PC-9 (cell line): ENCODE data around the gene BMF. TPM values are rescaled to one million over a fixed set of nuclear protein-coding genes. Genes with fewer than 3 reads are reported as not detected.
A peak's percentile ranks its signal among the peaks of the same experiment; 100 is the strongest.

Source experiments
- BruUV-seq: library from RNA; stranded (reverse); fragments of 400-500 nt; replicated peaks from 2 replicates; lab custom pipeline; 2021; lab: Mats Ljungman, UMichigan
- CTCF ChIA-PET: fragments of 300-600 bp; sonication (Branson Sonifier 250); formaldehyde crosslinking; loops from one replicate; lab custom pipeline; 2022; ENCODE audit warnings: antibody characterized with exemption; lab: Charles Lee
- POLR2A ChIA-PET: fragments of 300-600 bp; sonication (Branson Sonifier 250); formaldehyde crosslinking; loops from one replicate; lab custom pipeline; 2022; ENCODE audit warnings: antibody characterized with exemption; ENCODE audit not compliant: unreplicated experiment; lab: Charles Lee
- DNase-seq, 2 experiments: peaks; one replicate each; pipeline versions ENCODE4 v3.0.0 to v3.0.0-alpha.2; 2015 to 2022; ENCODE audit warnings: mixed read lengths in 1 of 2
- H2AFZ ChIP-seq: fragments of 200-600 bp; sonication (generic); 2 replicates; pipeline ENCODE4 v1.8.1; 2017; ENCODE audit warnings: antibody characterized with exemption
- H3F3A ChIP-seq: fragments of 200-600 bp; sonication (generic); 2 replicates; pipeline ENCODE4 v1.8.1; 2017; ENCODE audit warnings: antibody characterized with exemption, mild to moderate bottlenecking, low read depth; ENCODE audit not compliant: insufficient read depth
- H3K27ac ChIP-seq: fragments of 200-600 bp; sonication (generic); 2 replicates; pipeline ENCODE4 v1.6.1; 2016; ENCODE audit warnings: mixed run types
- H3K27me3 ChIP-seq: fragments of 200-600 bp; sonication (generic); 2 replicates; pipeline ENCODE4 v1.6.1; 2016; ENCODE audit warnings: low read depth, mixed run types; ENCODE audit not compliant: insufficient read depth
- H3K36me3 ChIP-seq: fragments of 200-600 bp; sonication (generic); 2 replicates; pipeline ENCODE4 v1.6.1; 2016; ENCODE audit warnings: low read depth, mixed run types
- H3K4me1 ChIP-seq: fragments of 200-600 bp; sonication (generic); replicated peaks from 2 replicates; pipeline ENCODE4 v1.6.1; 2016; ENCODE audit warnings: mixed run types; ENCODE audit not compliant: insufficient read depth
- H3K4me2 ChIP-seq: fragments of 200-600 bp; sonication (generic); 2 replicates; pipeline ENCODE4 v1.6.1; 2017; ENCODE audit warnings: mixed run types
- H3K4me3 ChIP-seq: fragments of 200-600 bp; sonication (generic); 2 replicates; pipeline ENCODE4 v1.6.1; 2016; ENCODE audit warnings: mixed run types
- H3K79me2 ChIP-seq: fragments of 200-600 bp; sonication (generic); 2 replicates; pipeline ENCODE4 v1.6.1; 2017; ENCODE audit warnings: low read depth, mixed run types
- H3K9me2 ChIP-seq: fragments of 200-600 bp; sonication (generic); 2 replicates; pipeline ENCODE4 v1.8.1; 2017; ENCODE audit warnings: mild to moderate bottlenecking; ENCODE audit not compliant: insufficient read depth
- H3K9me3 ChIP-seq: fragments of 200-600 bp; sonication (generic); 2 replicates; pipeline ENCODE4 v1.8.1; 2016; ENCODE audit warnings: low read depth; ENCODE audit not compliant: insufficient read depth
- H4K20me1 ChIP-seq: fragments of 200-600 bp; sonication (generic); 2 replicates; pipeline ENCODE4 v1.8.1; 2017; ENCODE audit not compliant: insufficient read depth
- CTCF ChIP-seq: fragments of 200-600 bp; sonication (generic); conservative IDR thresholded peaks from 2 replicates; pipeline ENCODE4 v1.6.1; 2017; ENCODE audit warnings: mixed run types, antibody characterized with exemption, mild to moderate bottlenecking, moderate library complexity
- EZH2 ChIP-seq: fragments of 200-600 bp; sonication (generic); IDR thresholded peaks from 2 replicates; pipeline ENCODE4 v1.8.0; 2017; ENCODE audit warnings: antibody characterized with exemption, low read depth
- intact Hi-C: fragments of 100-400 bp; cut with micrococcal nuclease; formaldehyde crosslinking; loops from one replicate; pipeline ENCODE4 v1.10.0; 2022; ENCODE audit not compliant: unreplicated experiment
- total RNA-seq: library from RNA; stranded (reverse); gene quantifications from 2 replicates; pipeline ENCODE4 v1.2.3, GENCODE V29; 2021

Gene BMF
- total RNA-seq, 1 experiment from 2014 or later, result 11.0 TPM

- TF ChIP-seq EZH2, result no peak
- TF ChIP-seq CTCF, result peak; percentile 84
Measured at GRCh38 chr15:40044717-40045571, 63.7 kb downstream of the BMF start.

GRCh38 chr15:40043927-40044716 is 64.6 kb downstream of the BMF start:
- no peaks in the 10 kb centered on the region for H3K27me3 ChIP-seq
- H3K9me3 ChIP-seq, result no peaks in the 10 kb centered on the region
- H3K4me3 ChIP-seq, result no peak overlapping the region
- H3K79me2 ChIP-seq, result 0 out of 2 replicates have a peak, but pooled peaks cover 7% of the 10 kb centered on the region
- TF ChIP-seq EZH2, result no peak
- no peak for TF ChIP-seq CTCF
- no TSS peak for BruUV-seq
- H3K9me2 ChIP-seq, result no peaks in the 10 kb centered on the region
- H3K4me2 ChIP-seq, result peak overlapping the region; percentile 81
- no peak for DNase-seq
- H3F3A ChIP-seq, result peaks cover 24% of the 10 kb centered on the region
- H3K36me3 ChIP-seq, result no peaks in the 10 kb centered on the region
- no peaks in the 10 kb centered on the region for H4K20me1 ChIP-seq
- no peak overlapping the region for H2AFZ ChIP-seq
- ChIA-PET CTCF (interaction anchor here (0.6 to 0.7 kb wide), 2 partner anchors 124 to 162 kb away, joined by 3 read pairs; no protein-coding TSS in a partner anchor), POLR2A (interaction anchor here (0.5 kb wide), 1 partner anchor 52 kb away, joined by 12 read pairs; no protein-coding TSS in a partner anchor)
- intact Hi-C loops, result no loop called here
- peaks cover 50% of the 10 kb centered on the region for H3K4me1 ChIP-seq
- H3K27ac ChIP-seq, result no peak overlapping the region

More at GRCh38 chr15:40044717-40045571, 63.7 kb downstream of the BMF start:
- no peaks in the 10 kb centered on the region for H4K20me1 ChIP-seq
- no TSS peak for BruUV-seq
- H3K4me1 ChIP-seq, result peaks cover 50% of the 10 kb centered on the region
- H3K4me3 ChIP-seq, result peak overlapping the region; percentile 51
- H3K9me3 ChIP-seq, result no peaks in the 10 kb centered on the region
- H3F3A ChIP-seq, result peaks cover 24% of the 10 kb centered on the region
- ChIA-PET CTCF (interaction anchor here (0.6 to 4.4 kb wide), 8 partner anchors 60 to 1806 kb away, joined by 3 to 67 read pairs (median 4); no protein-coding TSS in a partner anchor), POLR2A (interaction anchor here (0.6 to 0.7 kb wide), 3 partner anchors 141 to 461 kb away, joined by 3 to 4 read pairs (median 3); no protein-coding TSS in a partner anchor)
- intact Hi-C loops, result loop anchor here (1.0 kb wide), 3 partner anchors 58 to 229 kb away; no protein-coding TSS in a partner anchor
- H2AFZ ChIP-seq, result peak overlapping the region; percentile 62; the same call in 1 of the 2 replicates
- peak overlapping the region; percentile 81 for H3K4me2 ChIP-seq
- no peaks in the 10 kb centered on the region for H3K27me3 ChIP-seq
- no peaks in the 10 kb centered on the region for H3K9me2 ChIP-seq
- peak; percentile 59 to 83 for DNase-seq
- H3K27ac ChIP-seq, result no peak overlapping the region
- H3K36me3 ChIP-seq, result no peaks in the 10 kb centered on the region
- 0 out of 2 replicates have a peak, but pooled peaks cover 2% of the 10 kb centered on the region for H3K79me2 ChIP-seq

GRCh38 chr15:40042791-40043320 is 65.8 kb downstream of the BMF start:
- POLR2A ChIA-PET, result no interaction called here
- no peaks in the 10 kb centered on the region for H3K9me2 ChIP-seq
- no peak for DNase-seq
- intact Hi-C loops, result no loop called here
- peaks cover 18% of the 10 kb centered on the region for H3F3A ChIP-seq
- no peak overlapping the region for H2AFZ ChIP-seq
- H3K27me3 ChIP-seq, result no peaks in the 10 kb centered on the region
- H3K4me3 ChIP-seq, result no peak overlapping the region
- peaks cover 18% of the 10 kb centered on the region for H3K79me2 ChIP-seq
- no peaks in the 10 kb centered on the region; the same call in 1 of the 2 replicates for H4K20me1 ChIP-seq
- peaks cover 41% of the 10 kb centered on the region for H3K4me1 ChIP-seq
- no TSS peak for BruUV-seq
- H3K27ac ChIP-seq, result no peak overlapping the region
- no peak for TF ChIP-seq EZH2
- no peak for TF ChIP-seq CTCF
- H3K36me3 ChIP-seq, result no peaks in the 10 kb centered on the region
- H3K4me2 ChIP-seq, result no peak overlapping the region
- CTCF ChIA-PET, result no interaction called here
- no peaks in the 10 kb centered on the region for H3K9me3 ChIP-seq
